Endothelial cell of umbilical vein (primary cell): ENCODE data around the gene INSRR. TPM values are rescaled to one million over a fixed set of nuclear protein-coding genes. Genes with fewer than 3 reads are reported as not detected.

Experiments
- BruUV-seq: library from RNA; stranded (reverse); fragments of 400-500 nt; replicated peaks from 2 replicates; lab custom pipeline; 2021; lab: Mats Ljungman, UMichigan
- CTCF ChIA-PET: fragments of 300-600, 350-600 bp; sonication (Branson Sonifier 250); formaldehyde crosslinking; loops from one replicate; lab custom pipeline; 2021; ENCODE audit warnings: antibody characterized with exemption, inconsistent platforms; lab: Charles Lee
- POLR2A ChIA-PET: fragments of 300-600, 350-600 bp; sonication (Branson Sonifier 250); formaldehyde crosslinking; loops from one replicate; lab custom pipeline; 2021; ENCODE audit warnings: antibody characterized with exemption, inconsistent platforms; lab: Charles Lee
- DNase-seq: peaks from one replicate; pipeline ENCODE4 v3.0.0-alpha.2; 2011; ENCODE audit warnings: low read depth, low spot score
- FAIRE-seq: peaks from 2 replicates; lab custom pipeline; 2011; peaks lifted over from hg19 to GRCh38; lab: Jason Lieb, UNC
- H2AFZ ChIP-seq: 2 replicates; pipeline ENCODE4 v1.6.0; 2012; ENCODE audit warnings: low read depth, low read length, control low read depth, inconsistent platforms
- H3K27ac ChIP-seq: 2 replicates; pipeline ENCODE4 v1.5.1; 2011; ENCODE audit warnings: low read depth, mild to moderate bottlenecking, control low read depth, low read length, moderate library complexity; ENCODE audit not compliant: insufficient read depth
- H3K27me3 ChIP-seq, 2 experiments: 2 replicates each; pipeline versions ENCODE4 v1.6.0 to v1.6.1; 2011; ENCODE audit warnings: low read length in 2 of 2, mixed read lengths in 1 of 2; ENCODE audit not compliant: control insufficient read depth in 2 of 2, insufficient read depth in 2 of 2
- H3K36me3 ChIP-seq, 2 experiments: 2 replicates in 1 of 2; 3 replicates in 1 of 2; pipeline ENCODE4 v1.5.1; 2011; ENCODE audit warnings: low read length in 2 of 2, mild to moderate bottlenecking in 1 of 2, moderate library complexity in 1 of 2; ENCODE audit not compliant: control insufficient read depth in 2 of 2, insufficient read depth in 2 of 2; ENCODE audit errors: extremely low read depth in 1 of 2
- H3K4me1 ChIP-seq: 3 replicates; pipeline ENCODE4 v1.5.1; 2011; ENCODE audit warnings: mild to moderate bottlenecking, low read length; ENCODE audit not compliant: control insufficient read depth, insufficient read depth; ENCODE audit errors: extremely low read depth
- H3K4me2 ChIP-seq: 2 replicates; pipeline ENCODE4 v1.6.1; 2011; ENCODE audit warnings: low read length, control low read depth, mixed read lengths; ENCODE audit not compliant: insufficient read depth
- H3K4me3 ChIP-seq, 3 experiments: fragments of 200-600 bp in 1 of 3; sonication (generic), shearing (Covaris generic) in 1 of 3; replicated peaks in 1 of 3; 2 replicates each; pipeline ENCODE4 v1.5.1; 2011 to 2016; ENCODE audit warnings: control low read depth in 3 of 3, low read length in 3 of 3, mild to moderate bottlenecking in 2 of 3, inconsistent platforms in 1 of 3, low read depth in 1 of 3, moderate library complexity in 1 of 3; ENCODE audit not compliant: insufficient read depth in 1 of 3
- H3K79me2 ChIP-seq: 2 replicates; pipeline ENCODE4 v1.6.0; 2012; ENCODE audit warnings: low read length, inconsistent platforms; ENCODE audit not compliant: control insufficient read depth, insufficient read depth
- H3K9ac ChIP-seq: replicated peaks from 2 replicates; pipeline ENCODE3; 2011; ENCODE audit warnings: low read length, control low read depth; ENCODE audit not compliant: insufficient read depth; ENCODE audit errors: extremely low read depth
- H3K9me1 ChIP-seq: replicated peaks from 3 replicates; pipeline ENCODE4 v1.6.0; 2011; ENCODE audit warnings: mild to moderate bottlenecking, low read length; ENCODE audit not compliant: control insufficient read depth, insufficient read depth; ENCODE audit errors: extremely low read depth
- H3K9me3 ChIP-seq: replicated peaks from 2 replicates; pipeline ENCODE4 v1.5.1; 2012; ENCODE audit warnings: low read length, inconsistent platforms; ENCODE audit not compliant: control insufficient read depth, insufficient read depth
- H4K20me1 ChIP-seq: replicated peaks from 2 replicates; pipeline ENCODE3; 2011; ENCODE audit warnings: mild to moderate bottlenecking, low read length; ENCODE audit not compliant: control insufficient read depth, insufficient read depth; ENCODE audit errors: extremely low read depth
- CTCF ChIP-seq, 2 donors: IDR thresholded peaks; 1 replicate in 1 of 2; 2 replicates in 1 of 2; pipeline ENCODE4 v1.5.1; 2011; ENCODE audit warnings: low read length in 2 of 2, mild to moderate bottlenecking in 2 of 2, moderate library complexity in 2 of 2, control low read depth in 1 of 2, inconsistent platforms in 1 of 2, low read depth in 1 of 2; ENCODE audit not compliant: insufficient read depth in 1 of 2; ENCODE audit errors: extremely low read depth in 1 of 2
- EZH2 ChIP-seq: IDR thresholded peaks from 2 replicates; pipeline ENCODE4 v1.6.1; 2012; ENCODE audit warnings: borderline replicate concordance, low read depth, mild to moderate bottlenecking, moderate library complexity, low read length, inconsistent platforms; ENCODE audit not compliant: severe bottlenecking
- FOS ChIP-seq: IDR thresholded peaks from 2 replicates; pipeline ENCODE4 v1.6.1; 2011; ENCODE audit warnings: mild to moderate bottlenecking, low read length, moderate library complexity, borderline replicate concordance; ENCODE audit not compliant: insufficient read depth
- GATA2 ChIP-seq: IDR thresholded peaks from 2 replicates; pipeline ENCODE4 v1.7.0; 2011; ENCODE audit warnings: low read depth, mild to moderate bottlenecking, moderate library complexity, mixed read lengths, low read length; ENCODE audit not compliant: insufficient read length, insufficient read depth
- JUN ChIP-seq: IDR thresholded peaks from 2 replicates; pipeline ENCODE4 v1.6.1; 2011; ENCODE audit warnings: borderline replicate concordance, low read depth; ENCODE audit not compliant: insufficient read length, insufficient read depth
- MAX ChIP-seq: IDR thresholded peaks from 2 replicates; pipeline ENCODE4 v1.6.1; 2011; ENCODE audit not compliant: insufficient read depth, insufficient read length
- MYC ChIP-seq: IDR thresholded peaks from one replicate; pipeline ENCODE4 v1.6.1; 2011; ENCODE audit warnings: mild to moderate bottlenecking, low read depth, low read length
- POLR2A ChIP-seq: IDR thresholded peaks from 2 replicates; pipeline ENCODE4 v1.6.1; 2012; ENCODE audit warnings: low read depth, mild to moderate bottlenecking, control low read depth, low read length
- POLR2AphosphoS5 ChIP-seq: IDR thresholded peaks from 2 replicates; pipeline ENCODE4 v1.6.1; 2012; ENCODE audit warnings: low read depth, mild to moderate bottlenecking, control low read depth, low read length, moderate library complexity; ENCODE audit not compliant: insufficient read depth
- dilution Hi-C: fragments of 300-500 bp; cut with MboI; formaldehyde crosslinking; loops from one replicate; pipeline ENCODE4 v1.15.0; 2019; ENCODE audit warnings: low sequenced_read_pairs; ENCODE audit not compliant: extremely low pct_ligation_motif_present
- intact Hi-C: fragments of 100-400 bp; cut with micrococcal nuclease; formaldehyde crosslinking; loops from one replicate; pipeline ENCODE4 v1.10.0; 2022
- polyA plus RNA-seq, 4 experiments: library from polyadenylated mRNA; depleted of rRNA in 3 of 4; stranded (reverse) in 3 of 4; unstranded in 1 of 4; fragments of >200 nt; gene quantifications; 2 replicates each; pipeline versions ENCODE4 v1.2.1 to v1.2.3, GENCODE V29; 2011 to 2012; ENCODE audit warnings: missing spikeins in 1 of 4
- total RNA-seq: library from RNA; stranded (reverse); gene quantifications from 2 replicates; pipeline ENCODE4 v1.2.3, GENCODE V29; 2021

Gene INSRR
- total and polyA plus RNA-seq, 2 donors (not counting 3 experiments of a cell fraction or from before 2014, with no cell fraction given) = not detected

- Histone ChIP-seq H3K4me3 (no peak overlapping the region), H3K4me1 (peaks cover 10% of the 10 kb centered on the region), H3K9me3 (no peaks in the 10 kb centered on the region), H3K79me2 (no peaks in the 10 kb centered on the region), H3K27ac (no peak overlapping the region), H3K4me2 (no peak overlapping the region), H3K27me3 (peaks cover 6 to 8% of the 10 kb centered on the region in 2 experiments), H2AFZ (no peak overlapping the region), H4K20me1 (no peaks in the 10 kb centered on the region), H3K36me3 (no peaks in the 10 kb centered on the region), H3K9ac (no peak overlapping the region), H3K9me1 (no peaks in the 10 kb centered on the region)
- BruUV-seq = no TSS peak
- intact Hi-C loops (no loop called here), dilution Hi-C loops (no loop called here)
- ChIA-PET POLR2A (no interaction called here), CTCF (interaction anchor here (1.0 kb wide), 1 partner anchor 140 kb away, joined by 3 read pairs; no protein-coding TSS in a partner anchor)
- FAIRE-seq (no peak), DNase-seq (no peak)
- TF ChIP-seq MAX (no peak), POLR2AphosphoS5 (no peak), MYC (no peak), POLR2A (no peak), CTCF (IDR thresholded peaks at IDR 0.05; ENCODE audit: extremely low read depth in 1 of 2, insufficient read depth in 1 of 2, low read depth in 1 of 2, low read length in 2 of 2) (no peak), FOS (no peak), JUN (no peak), GATA2 (no peak), EZH2 (no peak)
Observed at GRCh38 chr1:156866249-156866909, 7.5 kb upstream of the INSRR start.
